Posterior cingulate gyrus (tissue), 11 donors: ENCODE data around the gene CIT.

Experiments used
- DNase-seq, 10 donors: peaks; one replicate each; pipeline versions ENCODE4 v3.0.0 to v3.0.0-alpha.2; 2020 to 2021; ENCODE audit warnings: mixed read lengths in 3 of 10
- intact Hi-C: fragments of 100-400 bp; cut with DNase I; formaldehyde crosslinking; loops from one replicate; pipeline ENCODE4 v1.15.1; 2023

Gene CIT

GRCh38 chr12:119809023-119809422 is 68.1 kb downstream of the CIT start:
- no peak for DNase-seq
- intact Hi-C loops: no loop called here

GRCh38 chr12:119808441-119808840 is 68.7 kb downstream of the CIT start:
- intact Hi-C loops: no loop called here

GRCh38 chr12:119807380-119807779 is 69.7 kb downstream of the CIT start:
- no peak for DNase-seq
- intact Hi-C loops: no loop called here

More at GRCh38 chr12:119808441-119808840, 68.7 kb downstream of the CIT start:
- no peak for DNase-seq

- intact Hi-C loops: no loop called here
Observed at GRCh38 chr12:119804011-119804641, 73.0 kb downstream of the CIT start.

GRCh38 chr12:119803381-119803791 is 73.7 kb downstream of the CIT start:
- intact Hi-C loops: no loop called here
- DNase-seq: peak; percentile 34 to 94 (median 64)

More at GRCh38 chr12:119804011-119804641, 73.0 kb downstream of the CIT start:
- DNase-seq: peak; percentile 58 to 97 (median 82)

GRCh38 chr12:119802472-119802871 is 74.6 kb downstream of the CIT start:
- peak; percentile 45 to 96 (median 75) for DNase-seq

GRCh38 chr12:119797090-119797489 is 80.0 kb downstream of the CIT start:
- intact Hi-C loops: no loop called here
- DNase-seq: peak in 4 of 10 donors; percentile 30 to 87 (median 56)

More at GRCh38 chr12:119802472-119802871, 74.6 kb downstream of the CIT start:
- intact Hi-C loops: no loop called here

GRCh38 chr12:119796292-119796691 is 80.8 kb downstream of the CIT start:
- no peak for DNase-seq
- intact Hi-C loops: no loop called here

GRCh38 chr12:119791453-119791852 is 85.7 kb downstream of the CIT start:
- intact Hi-C loops: no loop called here
- DNase-seq: peak in 6 of 10 donors; percentile 43 to 92 (median 70)

GRCh38 chr12:119788786-119789185 is 88.3 kb downstream of the CIT start:
- no peak for DNase-seq
- intact Hi-C loops: no loop called here

- intact Hi-C loops: no loop called here
- DNase-seq: peak in 1 of 10 donors; percentile 64
Observed at GRCh38 chr12:119786539-119786938, 90.6 kb downstream of the CIT start.

- intact Hi-C loops: loop anchor here (5.0 kb wide), 2 partner anchors 82 to 117 kb away; partner anchors contain the start of gene PRKAB1
- peak in 1 of 10 donors; percentile 82 for DNase-seq
Observed at GRCh38 chr12:119784673-119785072, 92.4 kb downstream of the CIT start.

GRCh38 chr12:119783787-119784186 is 93.3 kb downstream of the CIT start:
- intact Hi-C loops: loop anchor here (5.0 kb wide), 2 partner anchors 81 to 116 kb away; partner anchors contain the start of gene PRKAB1
- DNase-seq: no peak

GRCh38 chr12:119781804-119782203 is 95.3 kb downstream of the CIT start:
- intact Hi-C loops: loop anchor here (5.0 kb wide), 2 partner anchors 80 to 115 kb away; partner anchors contain the start of gene PRKAB1
- DNase-seq: no peak

GRCh38 chr12:119780786-119781434 is 96.2 kb downstream of the CIT start:
- peak in 5 of 10 donors; percentile 35 to 82 (median 54) for DNase-seq
- intact Hi-C loops: loop anchor here (5.0 kb wide), 2 partner anchors 79 to 114 kb away; partner anchors contain the start of gene PRKAB1

GRCh38 chr12:119775246-119775895 is 101.7 kb downstream of the CIT start:
- no peak for DNase-seq
- intact Hi-C loops: no loop called here

- intact Hi-C loops: no loop called here
- no peak for DNase-seq
Observed at GRCh38 chr12:119772431-119772830, 104.7 kb downstream of the CIT start.

GRCh38 chr12:119770146-119770545 is 107.0 kb downstream of the CIT start:
- DNase-seq: no peak
- intact Hi-C loops: no loop called here

GRCh38 chr12:119762619-119763018 is 114.5 kb downstream of the CIT start:
- intact Hi-C loops: no loop called here
- DNase-seq: no peak

- DNase-seq: no peak
- intact Hi-C loops: no loop called here
Observed at GRCh38 chr12:119758722-119759121, 118.4 kb downstream of the CIT start.

- intact Hi-C loops: no loop called here
- no peak for DNase-seq
Observed at GRCh38 chr12:119758234-119758633, 118.9 kb downstream of the CIT start.
